Measurements from ENCODE around the gene SLC7A9.

SLC7A9 gene

GRCh38 chr19:32816555-32817099 lies 52.9 kb downstream of the SLC7A9 start:
- H3K36me3 ChIP-seq (ENCODE audit: insufficient read depth, low read length), result no peaks in the 10 kb centered on the region
- H3K27me3 ChIP-seq (ENCODE audit: insufficient read depth, low read length), result no peaks in the 10 kb centered on the region
- H2AFZ ChIP-seq (ENCODE audit: low read length), result no peak overlapping the region

DNA sequence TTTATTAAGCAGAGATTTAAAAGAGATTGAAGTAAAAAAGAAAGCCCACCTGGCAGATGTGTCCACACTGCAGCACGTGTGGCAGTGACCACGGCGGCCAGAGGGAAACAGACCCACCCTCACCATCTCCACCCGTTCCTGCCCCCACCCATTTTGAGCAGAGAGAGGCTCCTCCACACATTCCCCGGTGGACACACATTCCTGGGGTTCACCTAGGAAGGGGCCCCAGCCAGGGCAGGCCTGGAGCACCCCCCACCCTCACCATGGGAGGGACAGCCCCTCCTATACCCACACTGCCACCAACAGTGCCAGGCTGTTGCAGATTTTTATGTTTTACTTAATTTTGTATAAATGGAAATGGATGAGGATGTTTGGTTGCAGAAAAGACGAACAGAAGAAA lies 54.9 kb downstream of the SLC7A9 start:
- H3K9me2 ChIP-seq (ENCODE audit: low read depth, low read length), result no peaks in the 10 kb centered on the region
- no peak overlapping the region for H2AFZ ChIP-seq (ENCODE audit: low read length)
- no peaks in the 10 kb centered on the region for H3K9me3 ChIP-seq (ENCODE audit: low read length)
- H3K9ac ChIP-seq (ENCODE audit: low read length), result no peak overlapping the region
- H3K4me2 ChIP-seq (ENCODE audit: low read length), result no peak overlapping the region
- no peaks in the 10 kb centered on the region for H3K79me2 ChIP-seq (ENCODE audit: insufficient read depth, low read length)
- H3F3A ChIP-seq (ENCODE audit: insufficient read depth, low read length), result no peaks in the 10 kb centered on the region
- no peak overlapping the region for H3K4me3 ChIP-seq (ENCODE audit: low read depth, low read length, poor library complexity, severe bottlenecking)
- H3K36me3 ChIP-seq (ENCODE audit: insufficient read depth, low read length), result no peaks in the 10 kb centered on the region
- H4K20me1 ChIP-seq (ENCODE audit: insufficient read depth, low read length), result no peaks in the 10 kb centered on the region
- no peaks in the 10 kb centered on the region for H3K27me3 ChIP-seq (ENCODE audit: insufficient read depth, low read length)
- no peak overlapping the region for H3K27ac ChIP-seq (ENCODE audit: low read depth, low read length, poor library complexity, severe bottlenecking)
- H3K4me1 ChIP-seq (ENCODE audit: insufficient read depth, low read length, severe bottlenecking), result no peaks in the 10 kb centered on the region
- TF ChIP-seq EZH2 (IDR thresholded peaks at IDR 0.05; ENCODE audit: borderline replicate concordance, low read length), result no peak

More at GRCh38 chr19:32816555-32817099, 52.9 kb downstream of the SLC7A9 start:
- Histone ChIP-seq H3K9me3 (ENCODE audit: low read length) (no peaks in the 10 kb centered on the region), H3K27ac (ENCODE audit: low read depth, low read length, poor library complexity, severe bottlenecking) (no peak overlapping the region), H3F3A (ENCODE audit: insufficient read depth, low read length) (no peaks in the 10 kb centered on the region), H3K79me2 (ENCODE audit: insufficient read depth, low read length) (no peaks in the 10 kb centered on the region), H3K4me1 (ENCODE audit: insufficient read depth, low read length, severe bottlenecking) (no peaks in the 10 kb centered on the region), H3K4me2 (ENCODE audit: low read length) (no peak overlapping the region), H3K4me3 (ENCODE audit: low read depth, low read length, poor library complexity, severe bottlenecking) (no peak overlapping the region), H3K9me2 (ENCODE audit: low read depth, low read length) (no peaks in the 10 kb centered on the region), H3K9ac (ENCODE audit: low read length) (no peak overlapping the region), H4K20me1 (ENCODE audit: insufficient read depth, low read length) (no peaks in the 10 kb centered on the region)
- TF ChIP-seq, protein P1, sequence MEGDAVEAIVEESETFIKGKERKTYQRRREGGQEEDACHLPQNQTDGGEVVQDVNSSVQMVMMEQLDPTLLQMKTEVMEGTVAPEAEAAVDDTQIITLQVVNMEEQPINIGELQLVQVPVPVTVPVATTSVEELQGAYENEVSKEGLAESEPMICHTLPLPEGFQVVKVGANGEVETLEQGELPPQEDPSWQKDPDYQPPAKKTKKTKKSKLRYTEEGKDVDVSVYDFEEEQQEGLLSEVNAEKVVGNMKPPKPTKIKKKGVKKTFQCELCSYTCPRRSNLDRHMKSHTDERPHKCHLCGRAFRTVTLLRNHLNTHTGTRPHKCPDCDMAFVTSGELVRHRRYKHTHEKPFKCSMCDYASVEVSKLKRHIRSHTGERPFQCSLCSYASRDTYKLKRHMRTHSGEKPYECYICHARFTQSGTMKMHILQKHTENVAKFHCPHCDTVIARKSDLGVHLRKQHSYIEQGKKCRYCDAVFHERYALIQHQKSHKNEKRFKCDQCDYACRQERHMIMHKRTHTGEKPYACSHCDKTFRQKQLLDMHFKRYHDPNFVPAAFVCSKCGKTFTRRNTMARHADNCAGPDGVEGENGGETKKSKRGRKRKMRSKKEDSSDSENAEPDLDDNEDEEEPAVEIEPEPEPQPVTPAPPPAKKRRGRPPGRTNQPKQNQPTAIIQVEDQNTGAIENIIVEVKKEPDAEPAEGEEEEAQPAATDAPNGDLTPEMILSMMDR (IDR thresholded peaks at IDR 0.05; ENCODE audit: low read length), result no peak
- TF ChIP-seq EZH2 (IDR thresholded peaks at IDR 0.05; ENCODE audit: borderline replicate concordance, low read length), result no peak

DNA sequence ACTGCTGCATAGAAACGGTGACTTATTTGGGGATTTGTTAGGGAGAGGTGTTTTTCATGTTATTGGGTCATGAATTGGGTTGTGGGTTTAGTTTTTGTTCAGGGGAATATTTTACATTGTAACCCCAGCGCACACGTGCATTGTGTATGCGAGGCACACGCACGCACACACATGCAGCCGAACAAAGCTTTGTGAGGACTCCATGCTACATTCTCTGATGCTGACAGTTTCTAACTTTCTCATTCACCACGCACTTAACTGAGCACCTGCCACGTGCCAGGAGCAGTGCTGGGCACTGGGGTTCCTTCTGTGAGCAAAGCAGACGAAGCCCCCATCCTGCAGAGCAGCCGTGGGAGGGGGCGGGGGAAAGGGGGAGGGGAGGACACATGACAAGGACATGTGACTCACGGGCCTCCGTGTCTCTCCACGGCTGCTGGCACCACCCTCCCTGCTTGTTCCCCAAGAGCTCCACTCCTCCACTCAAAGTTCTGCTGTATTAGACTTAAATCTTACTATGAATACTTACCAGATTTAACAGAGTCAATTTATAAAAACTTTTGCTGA lies 55.6 kb downstream of the SLC7A9 start:
- H3K4me3 ChIP-seq (ENCODE audit: low read depth, low read length, poor library complexity, severe bottlenecking), result no peak overlapping the region
- H3K79me2 ChIP-seq (ENCODE audit: insufficient read depth, low read length), result no peaks in the 10 kb centered on the region
- H4K20me1 ChIP-seq (ENCODE audit: insufficient read depth, low read length), result no peaks in the 10 kb centered on the region
- H3K9ac ChIP-seq (ENCODE audit: low read length), result no peak overlapping the region
- H3K4me2 ChIP-seq (ENCODE audit: low read length), result no peak overlapping the region
- no peaks in the 10 kb centered on the region for H3K4me1 ChIP-seq (ENCODE audit: insufficient read depth, low read length, severe bottlenecking)
- H3K27ac ChIP-seq (ENCODE audit: low read depth, low read length, poor library complexity, severe bottlenecking), result no peak overlapping the region
- H2AFZ ChIP-seq (ENCODE audit: low read length), result no peak overlapping the region
- H3K9me2 ChIP-seq (ENCODE audit: low read depth, low read length), result no peaks in the 10 kb centered on the region
- H3F3A ChIP-seq (ENCODE audit: insufficient read depth, low read length), result no peaks in the 10 kb centered on the region
- TF ChIP-seq, protein P1 (IDR thresholded peaks at IDR 0.05; ENCODE audit: low read length), result no peak
- TF ChIP-seq EZH2 (IDR thresholded peaks at IDR 0.05; ENCODE audit: borderline replicate concordance, low read length), result no peak
- no peaks in the 10 kb centered on the region for H3K36me3 ChIP-seq (ENCODE audit: insufficient read depth, low read length)
- H3K9me3 ChIP-seq (ENCODE audit: low read length), result no peaks in the 10 kb centered on the region
- H3K27me3 ChIP-seq (ENCODE audit: insufficient read depth, low read length), result no peaks in the 10 kb centered on the region

- Histone ChIP-seq H2AFZ (ENCODE audit: low read length) (no peak overlapping the region), H3K9me3 (ENCODE audit: low read length) (no peaks in the 10 kb centered on the region)
These were observed 57.0 kb downstream of the SLC7A9 start for GRCh38 chr19:32812571-32812970.

More at GRCh38 chr19:32812571-32812970, 57.0 kb downstream of the SLC7A9 start:
- Histone ChIP-seq H3K9me2 (ENCODE audit: low read depth, low read length) (no peaks in the 10 kb centered on the region), H3K4me2 (ENCODE audit: low read length) (no peak overlapping the region), H3K4me1 (ENCODE audit: insufficient read depth, low read length, severe bottlenecking) (no peaks in the 10 kb centered on the region), H3K4me3 (ENCODE audit: low read depth, low read length, poor library complexity, severe bottlenecking) (no peak overlapping the region), H4K20me1 (ENCODE audit: insufficient read depth, low read length) (no peaks in the 10 kb centered on the region), H3K36me3 (ENCODE audit: insufficient read depth, low read length) (no peaks in the 10 kb centered on the region), H3K9ac (ENCODE audit: low read length) (no peak overlapping the region), H3K27ac (ENCODE audit: low read depth, low read length, poor library complexity, severe bottlenecking) (no peak overlapping the region), H3K79me2 (ENCODE audit: insufficient read depth, low read length) (no peaks in the 10 kb centered on the region), H3K27me3 (ENCODE audit: insufficient read depth, low read length) (no peaks in the 10 kb centered on the region), H3F3A (ENCODE audit: insufficient read depth, low read length) (no peaks in the 10 kb centered on the region)
- TF ChIP-seq, protein P1 (IDR thresholded peaks at IDR 0.05; ENCODE audit: low read length), result no peak
- TF ChIP-seq EZH2 (IDR thresholded peaks at IDR 0.05; ENCODE audit: borderline replicate concordance, low read length), result no peak

All from OCI-LY1 (cell line).